ENCODE data around the gene ZNF79.

DNA sequence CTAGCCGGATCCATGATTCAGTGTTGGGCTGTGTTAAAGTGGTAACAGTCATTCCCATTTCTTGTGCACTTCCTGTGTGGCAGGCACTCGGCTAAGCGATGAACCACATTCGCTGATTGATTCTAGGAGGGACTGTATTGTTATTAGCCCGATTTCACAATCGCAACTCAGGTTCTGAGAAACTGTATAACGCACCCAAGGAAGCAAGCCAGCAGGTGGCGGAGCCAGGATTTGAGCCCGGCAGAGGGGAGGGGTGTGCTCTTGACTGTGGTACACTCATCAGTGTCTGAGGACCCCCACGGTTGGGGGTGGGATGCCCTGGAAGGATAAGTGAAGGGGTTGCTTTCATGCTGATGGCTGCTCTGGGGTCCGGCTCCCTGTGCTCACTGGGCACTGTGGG, 61.8 kb downstream of the ZNF79 start:
- TF ChIP-seq, protein P1, sequence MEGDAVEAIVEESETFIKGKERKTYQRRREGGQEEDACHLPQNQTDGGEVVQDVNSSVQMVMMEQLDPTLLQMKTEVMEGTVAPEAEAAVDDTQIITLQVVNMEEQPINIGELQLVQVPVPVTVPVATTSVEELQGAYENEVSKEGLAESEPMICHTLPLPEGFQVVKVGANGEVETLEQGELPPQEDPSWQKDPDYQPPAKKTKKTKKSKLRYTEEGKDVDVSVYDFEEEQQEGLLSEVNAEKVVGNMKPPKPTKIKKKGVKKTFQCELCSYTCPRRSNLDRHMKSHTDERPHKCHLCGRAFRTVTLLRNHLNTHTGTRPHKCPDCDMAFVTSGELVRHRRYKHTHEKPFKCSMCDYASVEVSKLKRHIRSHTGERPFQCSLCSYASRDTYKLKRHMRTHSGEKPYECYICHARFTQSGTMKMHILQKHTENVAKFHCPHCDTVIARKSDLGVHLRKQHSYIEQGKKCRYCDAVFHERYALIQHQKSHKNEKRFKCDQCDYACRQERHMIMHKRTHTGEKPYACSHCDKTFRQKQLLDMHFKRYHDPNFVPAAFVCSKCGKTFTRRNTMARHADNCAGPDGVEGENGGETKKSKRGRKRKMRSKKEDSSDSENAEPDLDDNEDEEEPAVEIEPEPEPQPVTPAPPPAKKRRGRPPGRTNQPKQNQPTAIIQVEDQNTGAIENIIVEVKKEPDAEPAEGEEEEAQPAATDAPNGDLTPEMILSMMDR (IDR thresholded peaks at IDR 0.05), result no peak
- TF ChIP-seq POLR2A (IDR thresholded peaks at IDR 0.05), result no peak
- no peak for TF ChIP-seq EP300 (IDR thresholded peaks at IDR 0.05)
